Activated CD8-positive, alpha-beta memory T cell treated with anti-CD3 and anti-CD28 coated beads, Interleukin-2, amount 50 U/mL, for 48 hours (primary cell): ENCODE measurements around the gene ISCU.
"Not testable (repeated sequence)": the region's sequence is repeated elsewhere in the genome, so short reads cannot be mapped to it uniquely, and the experiment has no call there.

Experiments
- DNase-seq: peaks from one replicate; pipeline ENCODE4 v3.0.0-alpha.2; 2020

ISCU gene

DNA sequence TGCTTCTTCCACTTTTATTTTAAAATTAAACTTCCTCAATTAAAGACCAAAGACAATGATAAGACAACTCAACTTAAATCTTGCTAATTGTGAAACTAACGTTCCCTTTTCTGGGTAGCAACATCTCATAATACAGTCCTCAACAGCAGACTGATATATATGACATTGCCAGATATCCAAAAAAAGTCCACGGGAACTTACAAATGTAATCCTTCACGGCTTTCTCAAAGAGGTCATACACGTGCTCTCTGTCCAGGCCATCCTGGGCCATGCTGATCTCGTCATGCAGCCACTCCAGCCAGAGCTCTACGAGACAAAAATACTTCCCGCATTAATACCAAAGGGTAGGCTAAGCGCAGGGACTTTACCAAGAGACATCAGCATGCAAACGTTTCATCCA, 14.7 kb upstream of the ISCU start:
- DNase-seq: no peak

DNA sequence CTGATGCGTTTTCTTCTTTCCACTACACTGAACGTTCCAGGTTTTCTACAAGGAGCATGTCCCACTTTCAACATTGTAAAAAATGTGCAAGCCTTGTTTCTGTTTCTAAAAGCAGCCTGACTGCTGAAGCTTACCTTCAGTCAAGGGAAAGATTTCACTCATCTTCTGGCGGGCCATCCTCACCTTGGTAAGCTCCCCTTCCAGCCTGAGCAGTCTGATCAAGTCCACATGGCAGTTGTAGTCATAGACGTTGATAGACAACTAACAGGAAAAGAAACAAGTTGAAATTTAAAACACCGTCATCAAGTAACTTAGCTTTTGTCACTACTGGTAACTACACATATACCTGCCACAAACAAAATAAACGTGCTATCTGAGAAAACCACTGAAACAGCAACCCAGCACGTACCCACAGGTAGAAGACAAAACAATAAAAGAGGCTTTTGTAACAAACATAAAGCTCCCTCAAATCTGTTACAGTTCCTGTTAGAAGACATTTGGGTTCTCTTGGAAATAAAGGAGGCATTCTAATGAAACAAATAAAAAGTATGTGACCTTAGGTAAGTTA, 13.4 kb upstream of the ISCU start:
- no peak for DNase-seq

DNA sequence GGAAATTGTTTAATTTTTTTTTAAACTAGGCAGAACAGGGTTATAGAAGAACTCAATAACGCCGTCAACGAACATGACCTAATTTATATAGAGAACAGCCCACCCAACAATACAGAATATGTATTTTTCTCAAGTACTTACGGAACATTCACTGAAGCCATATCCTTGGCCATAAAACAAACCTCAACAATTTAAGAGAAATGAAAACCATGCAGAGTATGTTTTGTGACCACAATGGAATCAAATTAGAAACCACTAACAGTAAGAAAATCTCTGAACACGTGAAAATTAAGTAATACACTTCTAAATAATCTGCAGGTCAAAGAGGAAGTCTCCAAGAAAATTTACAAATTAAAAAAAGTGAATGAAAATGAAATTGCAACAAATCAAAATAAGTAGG, 10.9 kb upstream of the ISCU start:
- no peak for DNase-seq

DNA sequence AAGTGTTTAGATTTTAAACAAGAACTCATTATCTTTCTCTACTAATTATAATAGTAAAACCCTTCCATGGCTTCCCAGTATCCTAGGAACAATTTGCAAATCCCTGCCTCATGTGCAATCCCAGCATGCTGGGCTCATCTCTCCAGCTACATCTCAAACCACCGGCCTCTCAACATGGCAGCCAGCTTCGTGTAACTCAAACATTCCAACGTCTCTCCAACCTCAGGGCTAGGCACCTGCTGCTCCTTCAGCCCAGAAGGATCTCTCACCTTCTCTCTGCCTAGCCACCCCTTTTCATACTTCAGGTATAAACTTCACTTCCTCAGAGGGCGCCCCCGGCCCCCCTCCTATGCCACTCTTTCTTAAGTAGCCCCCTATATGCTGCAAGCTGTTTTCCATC, 8.6 kb upstream of the ISCU start:
- DNase-seq: no peak

DNA sequence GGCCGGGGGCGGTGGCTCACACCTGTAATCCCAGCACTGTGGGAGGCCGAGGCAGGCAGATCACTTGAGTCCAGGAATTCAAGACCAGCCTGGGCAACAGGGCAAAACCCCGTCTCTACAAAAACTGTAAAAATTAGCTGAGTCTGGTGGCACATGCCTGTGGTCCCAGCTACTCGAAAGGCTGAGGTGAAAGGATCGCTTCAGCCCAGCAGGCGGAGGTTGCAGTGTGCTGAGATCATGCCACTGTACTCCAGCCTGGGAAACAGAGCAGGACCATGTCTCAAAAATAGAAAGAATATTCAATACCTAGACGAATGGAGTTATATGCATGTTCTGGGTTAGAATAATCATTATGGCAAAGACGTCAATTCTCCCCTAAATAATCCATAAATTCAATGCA, 7.0 kb upstream of the ISCU start:
- DNase-seq: not testable (repeated sequence)

DNA sequence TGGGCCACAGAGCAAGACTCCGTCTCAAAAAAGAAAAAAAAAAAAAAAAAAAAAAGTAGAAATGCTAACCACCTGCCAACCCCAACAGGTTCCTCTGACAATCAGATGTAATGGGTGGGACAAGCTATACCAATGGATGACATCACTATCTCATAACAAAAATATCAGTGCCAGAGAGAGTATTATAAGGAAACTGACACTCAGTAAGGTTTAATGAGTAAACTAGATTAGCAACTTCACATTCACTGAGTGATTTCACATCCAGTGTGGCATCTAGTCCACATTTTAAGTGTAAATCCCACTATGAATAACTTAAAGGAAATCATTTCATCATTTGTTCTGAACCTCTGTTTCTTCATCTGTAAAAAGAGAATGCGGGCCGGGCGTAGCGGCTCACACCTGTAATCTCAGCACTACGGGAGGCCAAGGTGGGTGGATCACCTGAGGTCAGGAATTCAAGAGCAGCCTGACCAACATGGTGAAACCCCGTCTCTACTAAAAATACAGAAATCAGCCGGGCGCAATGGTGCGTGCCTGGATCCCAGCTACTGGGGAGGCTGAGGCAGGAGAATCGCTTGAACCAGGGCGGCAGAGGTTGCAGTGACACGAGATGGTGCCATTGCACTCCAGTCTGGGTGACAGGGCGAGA, 3.3 kb upstream of the ISCU start:
- peak; percentile 66 for DNase-seq

DNA sequence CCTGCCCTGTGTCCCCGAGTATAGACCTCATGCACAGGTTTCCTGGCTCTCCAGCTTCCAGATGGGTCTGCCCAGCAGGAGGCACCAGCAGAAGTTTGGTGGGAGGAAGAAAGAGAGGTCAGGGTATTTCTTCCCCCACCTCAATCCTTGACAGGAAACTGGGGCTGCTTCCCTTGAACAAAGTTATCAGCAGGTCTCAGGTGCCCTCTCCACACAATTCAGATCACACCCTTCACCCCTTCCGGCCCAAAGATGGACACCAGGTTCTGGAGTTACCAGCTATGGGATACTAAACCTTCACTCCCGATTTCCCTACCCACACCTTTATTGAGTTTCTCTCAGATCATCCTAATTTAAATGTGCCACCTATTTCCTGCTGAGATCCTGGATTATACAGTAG, 2.6 kb upstream of the ISCU start:
- DNase-seq: no peak

DNA sequence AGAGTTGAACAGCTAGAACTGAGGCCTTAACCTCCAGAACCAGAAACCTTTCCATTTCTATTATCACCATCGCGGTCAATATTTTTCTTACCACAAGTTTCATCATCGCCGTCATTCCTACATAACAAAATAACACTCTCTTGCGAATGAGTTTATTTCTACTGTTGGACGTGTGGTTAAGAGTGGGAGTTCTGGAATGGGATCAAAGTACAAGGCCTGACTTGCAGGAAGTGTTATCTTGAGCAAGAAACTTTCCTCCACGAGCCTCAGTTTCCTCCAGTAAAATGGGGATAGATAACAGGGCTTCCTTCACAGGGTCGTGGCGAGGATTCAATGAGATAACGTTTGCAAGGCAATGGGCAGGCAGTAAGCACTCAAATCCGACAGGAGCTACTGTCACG, 2.1 kb upstream of the ISCU start:
- DNase-seq: no peak

DNA sequence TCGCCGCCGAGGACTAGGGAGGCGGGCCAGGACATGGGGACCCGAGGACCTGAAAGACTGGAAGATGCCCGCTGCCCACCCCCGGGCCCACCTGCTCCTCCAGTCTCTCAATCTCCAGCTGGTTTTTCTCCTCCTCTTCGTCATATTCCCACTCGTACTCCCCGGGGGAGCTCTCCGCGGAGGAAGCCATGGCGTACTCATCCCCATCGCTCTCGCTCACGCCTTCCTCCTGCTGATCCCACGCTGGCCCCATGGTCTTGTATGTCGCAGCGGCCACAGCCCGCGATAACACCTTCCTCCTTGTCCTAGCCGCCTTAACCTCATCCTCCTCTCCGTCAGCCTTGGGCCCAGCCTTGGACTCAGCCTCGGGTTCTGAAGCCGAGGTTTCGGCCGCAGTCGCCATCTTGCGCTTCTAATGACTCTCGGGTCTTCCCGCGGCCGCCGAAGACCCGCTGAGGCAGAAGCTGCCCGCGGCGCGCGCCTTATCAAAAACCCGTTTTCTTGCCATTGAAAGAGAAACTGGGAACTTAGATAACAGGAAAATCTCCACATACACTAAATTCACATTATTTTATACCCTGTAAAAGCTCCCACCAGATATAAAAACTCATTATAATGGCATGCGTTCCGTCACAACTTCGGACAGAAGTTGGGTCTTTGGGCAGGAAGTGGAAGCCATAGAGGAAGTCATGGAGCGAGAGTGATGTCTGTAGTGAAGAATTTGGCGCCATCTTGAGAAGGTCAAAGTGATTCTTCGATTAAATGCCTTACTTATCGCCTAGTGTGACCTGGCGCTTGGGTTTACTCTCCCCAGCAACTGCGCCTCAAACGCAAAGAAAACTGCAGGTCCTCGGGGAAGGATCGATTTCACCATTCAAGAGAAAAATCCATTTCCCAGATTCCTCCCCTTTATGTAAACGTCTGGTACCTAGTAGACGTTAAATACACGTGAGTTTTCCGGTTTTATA, 1.4 kb upstream of the ISCU start, which contains the start of gene SART3:
Gene SART3 (minus strand): TSS at position 422 of the 968 bp plus-strand sequence. CDS start 19 bp downstream, at position 403.
- peak; percentile 87 for DNase-seq

DNA sequence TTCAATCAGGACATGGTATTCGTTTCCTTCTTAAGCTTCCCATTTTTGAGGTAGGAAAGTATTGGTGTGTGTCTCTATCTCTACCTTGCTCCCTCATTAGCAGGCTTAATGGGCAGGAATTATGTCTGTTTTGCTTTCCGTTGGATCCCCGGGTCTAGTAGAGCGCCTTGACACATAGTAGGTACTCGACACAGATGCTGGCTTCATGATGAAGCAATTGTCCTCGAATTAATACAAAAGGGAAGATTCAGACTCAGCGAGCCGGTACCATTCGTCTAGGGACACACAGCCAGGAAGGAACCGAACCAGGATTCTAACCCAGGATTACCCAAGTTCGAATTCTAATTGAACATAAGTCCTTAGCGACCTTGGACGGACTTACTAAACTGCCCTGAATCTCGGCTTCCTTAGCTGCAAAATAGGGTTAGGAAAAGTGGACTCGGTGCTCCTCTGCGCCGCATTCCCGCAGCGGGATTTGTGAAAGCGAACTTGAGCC, 496 bp upstream of the ISCU start:
- DNase-seq: peak; percentile 58

DNA sequence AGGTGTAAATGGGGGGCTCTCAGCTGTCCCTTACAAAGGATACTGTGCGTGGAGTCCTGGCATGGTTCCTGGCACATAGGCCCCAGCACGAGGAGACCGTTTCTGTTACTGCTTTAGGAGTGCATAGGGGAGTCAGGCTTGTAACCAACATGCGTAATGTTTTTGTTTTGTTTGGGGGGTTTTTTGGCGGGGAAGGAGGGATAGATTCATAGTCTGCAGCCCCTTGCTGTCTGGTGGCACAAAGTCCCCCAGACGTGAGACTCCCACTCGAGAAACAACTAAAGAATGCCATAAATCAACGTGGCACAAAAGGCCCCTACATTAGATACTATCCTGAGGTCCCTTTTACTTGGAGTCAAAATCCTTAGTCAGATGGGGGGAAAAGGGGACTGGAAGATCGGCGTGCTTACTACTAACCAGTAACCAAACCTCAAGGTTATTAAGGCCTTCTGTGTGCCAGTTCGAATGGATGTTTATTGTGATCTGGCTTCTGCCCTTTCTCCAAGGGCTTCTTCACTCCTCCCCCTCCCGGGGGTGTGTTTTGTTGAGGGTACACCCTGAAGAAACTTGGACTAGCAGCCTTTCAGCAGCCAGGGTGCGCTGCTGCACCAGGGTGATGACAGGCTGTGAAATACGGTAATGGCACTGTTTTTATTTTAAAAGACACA, 874 bp downstream of the ISCU start:
- DNase-seq: peak; percentile 84

DNA sequence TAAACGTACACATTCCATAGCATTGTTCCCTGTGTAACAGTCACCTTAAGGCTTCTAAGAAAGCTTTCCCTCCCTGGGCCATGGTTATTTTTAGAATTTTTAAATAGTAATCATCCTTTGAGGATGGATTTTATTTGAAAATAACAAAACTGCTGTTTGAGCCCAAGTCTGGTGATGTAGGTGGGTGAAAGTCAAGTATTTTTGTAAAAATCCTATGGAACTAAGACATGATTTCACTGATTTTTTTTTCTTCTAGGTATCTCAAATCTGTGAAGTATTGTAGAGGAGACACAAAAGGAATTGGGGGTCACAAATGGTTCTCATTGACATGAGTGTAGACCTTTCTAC, 1.4 kb downstream of the ISCU start:
- no peak for DNase-seq

DNA sequence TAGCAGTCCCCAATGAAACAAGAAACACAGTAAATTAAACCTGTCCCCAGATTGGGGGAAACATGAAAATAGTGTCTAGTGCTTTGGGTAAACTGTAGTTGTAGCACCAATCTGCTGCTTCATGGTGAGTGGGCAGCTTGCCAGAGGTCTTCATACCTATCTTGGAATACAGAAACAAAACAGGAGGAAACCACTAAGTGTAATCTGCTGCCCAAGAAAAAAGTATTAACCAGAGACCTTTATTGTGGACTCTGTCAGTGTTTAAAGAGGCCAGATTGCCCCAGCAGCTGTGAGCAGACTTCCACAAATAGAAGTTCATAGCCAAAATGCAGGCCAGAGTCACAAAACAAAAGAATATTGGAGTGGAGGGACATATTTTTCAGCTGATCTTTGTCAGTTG, 2.3 kb downstream of the ISCU start:
- DNase-seq: peak; percentile 18

DNA sequence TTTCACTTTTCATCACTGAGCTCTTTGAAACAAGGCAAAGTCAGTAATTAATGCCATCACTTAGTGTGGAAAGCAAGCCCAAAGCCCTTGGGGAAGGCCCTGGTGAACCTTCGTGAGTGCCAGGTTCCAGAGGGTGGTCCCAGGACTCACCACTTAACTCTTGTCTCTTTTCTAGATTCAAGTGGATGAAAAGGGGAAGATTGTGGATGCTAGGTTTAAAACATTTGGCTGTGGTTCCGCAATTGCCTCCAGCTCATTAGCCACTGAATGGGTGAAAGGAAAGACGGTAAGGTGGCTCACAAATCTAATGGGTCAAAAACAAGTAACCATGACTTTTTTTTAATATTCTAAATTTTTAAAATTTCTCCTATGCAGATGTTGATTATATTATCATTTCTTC, 2.8 kb downstream of the ISCU start:
- peak; percentile 41 for DNase-seq

DNA sequence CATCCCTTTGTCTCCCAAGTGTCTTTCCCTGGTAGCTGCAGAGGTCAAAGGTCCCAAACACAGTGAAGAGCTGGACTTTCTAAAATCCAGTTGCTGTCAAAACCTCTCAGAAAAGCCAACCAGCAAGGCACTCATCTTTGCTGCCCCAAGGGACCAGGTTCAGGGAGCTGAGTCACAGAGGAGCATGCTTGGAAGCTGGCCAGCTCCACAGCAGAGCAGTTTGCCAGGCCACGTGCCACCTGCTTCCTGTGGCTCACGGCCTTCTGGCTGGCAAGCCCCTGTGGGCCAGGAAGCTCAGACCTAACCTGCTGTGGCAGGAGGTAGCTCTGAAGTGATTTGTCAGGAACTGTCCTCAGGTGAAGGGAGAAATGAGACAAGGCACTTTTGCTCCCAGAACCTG, 3.6 kb downstream of the ISCU start:
- DNase-seq: peak; percentile 70

DNA sequence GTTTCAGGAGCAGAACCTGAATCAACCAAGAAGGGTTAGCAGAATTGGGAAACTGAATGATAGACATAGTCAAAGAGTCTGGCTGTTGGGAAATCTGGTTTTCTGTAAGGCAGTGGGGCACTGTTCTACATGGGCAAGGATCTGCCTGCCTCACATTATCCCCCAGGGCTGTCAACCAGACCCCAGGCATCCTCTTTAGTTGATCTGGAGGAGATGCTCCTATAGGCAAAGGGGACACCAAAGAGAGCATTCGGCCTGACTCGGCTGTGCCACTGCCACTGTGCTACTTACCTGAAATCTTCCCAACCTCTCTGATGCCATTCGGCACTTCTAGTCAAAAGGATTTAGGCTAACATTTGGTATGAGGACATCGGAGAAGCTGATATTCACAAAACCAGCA, 4.1 kb downstream of the ISCU start:
- peak; percentile 43 for DNase-seq

DNA sequence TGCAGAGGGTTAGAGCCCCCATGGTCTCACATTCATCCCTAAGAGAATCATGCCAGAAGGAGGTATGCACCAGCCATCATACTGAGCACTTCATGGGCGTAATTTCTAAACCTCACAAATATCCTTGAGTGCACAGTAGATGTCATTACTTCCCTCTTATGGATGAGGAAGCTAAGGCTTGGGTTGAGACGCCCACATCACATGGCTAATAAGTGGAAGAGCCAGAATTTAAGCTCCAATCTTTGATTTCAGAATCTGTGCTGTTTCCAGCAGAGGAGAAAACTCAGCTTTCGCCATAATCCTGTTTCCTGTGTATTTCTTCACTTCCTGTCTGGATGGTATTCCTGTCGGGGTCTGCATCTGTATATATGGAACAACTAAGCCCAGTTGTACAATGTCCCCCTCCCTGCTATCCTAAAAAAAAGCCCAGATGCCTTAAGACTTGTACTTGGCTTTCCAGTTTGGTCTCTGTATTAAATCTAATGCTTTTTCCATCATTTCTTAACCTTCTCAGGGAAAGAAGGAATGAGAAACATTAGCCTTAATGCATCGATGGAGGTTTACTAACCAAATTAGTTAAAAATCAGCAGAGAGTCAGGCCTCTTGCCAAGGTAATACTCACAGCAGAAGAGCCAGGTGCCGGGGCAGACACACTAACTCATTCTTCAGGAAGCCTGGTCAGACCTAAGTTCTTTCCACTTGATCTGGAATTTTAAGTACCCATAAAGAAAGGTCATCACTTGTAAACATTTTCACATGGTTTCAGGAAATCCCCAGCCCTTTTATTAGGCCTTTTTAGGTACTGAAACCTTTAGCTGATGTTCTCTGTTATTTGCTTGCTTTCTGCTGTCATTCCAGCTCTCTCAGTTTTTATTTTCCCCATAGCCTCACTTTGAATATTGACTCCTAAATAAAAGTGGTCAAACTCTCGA, 5.3 kb downstream of the ISCU start:
- peak; percentile 12 for DNase-seq

DNA sequence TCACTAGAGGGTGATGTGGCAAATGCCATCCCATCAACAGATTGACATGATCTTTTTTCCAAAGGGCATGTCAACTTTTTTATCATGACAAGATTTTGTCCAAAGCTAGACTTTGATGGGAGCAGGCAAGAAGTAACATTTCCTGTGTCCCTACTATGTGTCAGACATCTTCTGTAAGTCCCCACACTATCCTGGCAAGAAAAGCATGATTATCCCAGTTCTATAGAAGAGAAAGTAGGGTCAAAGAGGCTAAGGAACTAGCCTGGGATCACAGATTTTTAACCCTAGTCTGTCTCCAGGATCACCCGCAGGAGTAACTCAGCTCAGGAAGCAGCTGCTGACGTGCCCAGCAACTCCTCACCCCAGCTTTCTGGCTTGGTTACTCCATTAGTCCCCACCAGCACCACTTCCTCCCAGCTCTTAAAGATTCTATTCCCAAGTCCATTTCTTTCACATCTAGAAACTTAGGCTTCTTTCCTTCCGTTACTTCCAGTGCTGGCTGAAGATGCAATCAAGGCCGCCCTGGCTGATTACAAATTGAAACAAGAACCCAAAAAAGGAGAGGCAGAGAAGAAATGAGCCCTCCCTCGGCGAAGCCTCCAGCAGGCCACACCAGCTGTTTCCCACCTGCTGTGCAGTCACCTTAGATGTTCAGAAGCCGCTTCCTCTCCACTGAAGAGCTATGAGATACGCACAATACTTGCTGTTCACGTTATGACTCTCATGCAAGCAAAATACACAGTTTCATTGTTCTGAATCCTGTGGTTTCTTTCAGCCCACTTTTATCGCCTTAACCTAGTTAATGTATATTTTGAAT, 6.2 kb downstream of the ISCU start:
- peak; percentile 77 for DNase-seq

DNA sequence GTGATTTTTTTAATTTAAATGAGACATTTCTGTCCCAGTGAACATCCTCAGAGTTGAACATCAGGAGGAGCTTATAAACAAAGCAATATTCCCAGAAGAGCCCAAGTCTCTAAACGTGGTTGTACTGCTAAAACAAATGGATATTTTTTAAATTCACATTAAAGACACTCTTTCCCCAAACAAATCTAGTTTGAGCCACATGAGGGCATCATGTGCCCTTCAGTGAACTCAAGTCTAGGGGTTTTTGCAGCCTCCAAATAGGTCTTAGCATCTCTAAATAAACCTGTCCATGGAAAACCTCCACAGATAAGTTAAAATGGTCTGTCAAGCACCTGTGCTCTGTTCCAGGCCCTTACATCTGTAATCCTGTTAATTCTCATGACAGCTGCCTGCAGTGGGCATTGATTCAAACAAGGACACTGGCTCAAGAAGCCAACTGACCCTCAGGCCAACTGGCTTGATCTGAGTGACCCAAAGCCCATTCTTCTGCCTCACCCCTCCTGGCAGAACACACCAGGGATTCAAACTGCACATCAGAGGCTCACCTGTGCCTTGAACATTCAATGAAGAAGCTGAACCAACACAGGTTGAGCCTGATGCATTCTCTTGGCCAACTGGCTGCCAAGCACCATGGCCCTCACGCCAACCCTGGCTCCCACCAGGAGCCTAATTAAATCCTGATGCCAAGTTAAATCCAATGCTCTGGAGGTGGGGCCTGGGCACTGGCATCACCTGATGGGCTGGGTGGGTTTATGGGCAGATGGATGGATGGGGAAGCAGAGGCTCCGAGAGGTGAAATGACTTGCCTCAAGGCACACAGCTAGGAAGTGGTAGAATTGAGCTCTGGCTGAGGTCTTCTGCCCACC, 8.6 kb downstream of the ISCU start:
- DNase-seq: peak; percentile 50

DNA sequence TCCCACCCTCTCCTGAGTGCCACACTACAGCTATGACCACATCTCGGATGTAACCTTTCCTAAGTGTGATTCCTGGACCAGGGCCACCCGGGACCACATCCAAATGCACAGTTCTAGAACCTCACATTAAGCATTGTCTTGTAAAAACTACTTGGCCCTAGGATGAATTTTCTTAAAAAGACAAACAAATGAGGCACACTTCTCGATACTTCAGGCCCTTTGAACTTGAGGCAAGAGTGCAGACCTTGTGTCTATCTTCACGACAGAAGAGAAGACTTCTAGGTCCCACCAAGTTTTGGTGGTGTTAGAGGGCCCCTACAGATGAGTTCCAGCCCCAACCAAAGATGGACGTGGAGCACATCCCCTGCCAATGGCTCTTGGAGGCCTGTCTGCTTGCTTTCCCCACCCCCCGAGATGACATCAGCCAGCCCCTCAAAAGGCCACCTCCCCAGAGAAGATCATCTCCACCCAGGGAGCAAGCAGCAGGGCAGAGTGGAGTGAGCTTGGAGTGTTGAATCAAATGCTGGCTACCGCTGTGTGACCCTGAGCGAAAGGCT, 9.3 kb downstream of the ISCU start:
- peak; percentile 40 for DNase-seq
